Renal cortex interstitium (tissue), 15 donors: ENCODE measurements around the gene MDP1. TPM values are rescaled to one million over a fixed set of nuclear protein-coding genes. Genes with fewer than 3 reads are reported as not detected.

Source experiments
- DNase-seq, 11 donors: peaks; one replicate each; pipeline ENCODE4 v3.0.0-alpha.2; 2013; ENCODE audit warnings: low read depth in 9 of 11, low spot score in 4 of 11; ENCODE audit errors: extremely low read depth in 1 of 11
- long read RNA-seq, 16 experiments: transcript quantifications; one replicate each; lab custom pipeline, GENCODE V29; 2026
- polyA plus RNA-seq, 3 donors: library from polyadenylated mRNA; unstranded; fragments of 120-200 nt; gene quantifications; one replicate each; pipeline ENCODE4 v1.2.1, GENCODE V29; 2013; ENCODE audit not compliant: insufficient read length in 3 of 3

The MDP1 gene
- 10 to 100 TPM; 10.2 to 17.3 (median 13.5) TPM for polyA plus RNA-seq
- long read RNA-seq, donor 1, transcript MDP1-201 (6 exons, 730 nt) = major isoform, 9 of 13 reads
- long read RNA-seq, donor 1, partial matches to known transcripts = 0 of 13 reads
- long read RNA-seq, donor 1, other reads (novel, unspliced or antisense) = 0 of 13 reads
- long read RNA-seq, donor 2, partial matches to known transcripts = 0 of 6 reads
- long read RNA-seq, donor 2, other reads (novel, unspliced or antisense) = 0 of 6 reads
- long read RNA-seq, donor 3, transcript MDP1-201 (6 exons, 730 nt) = major isoform, 14 of 16 reads
- long read RNA-seq, donor 3, partial matches to known transcripts = 0 of 16 reads
- long read RNA-seq, donor 3, other reads (novel, unspliced or antisense) = 0 of 16 reads
- long read RNA-seq, donor 4, transcript MDP1-201 (6 exons, 730 nt) = major isoform, 11 of 16 reads
- long read RNA-seq, donor 4, partial matches to known transcripts = 0 of 16 reads
- long read RNA-seq, donor 4, other reads (novel, unspliced or antisense) = 0 of 16 reads
- long read RNA-seq, donor 5 = 0 reads
- long read RNA-seq, donor 6, transcript MDP1-201 (6 exons, 730 nt) = major isoform, 11 of 15 reads
- long read RNA-seq, donor 6, partial matches to known transcripts = 0 of 15 reads
- long read RNA-seq, donor 6, other reads (novel, unspliced or antisense) = 0 of 15 reads
- long read RNA-seq, donor 7, transcript MDP1-201 (6 exons, 730 nt) = major isoform, 22 of 24 reads
- long read RNA-seq, donor 7, partial matches to known transcripts = 0 of 24 reads
- long read RNA-seq, donor 7, other reads (novel, unspliced or antisense) = 0 of 24 reads
- long read RNA-seq, donor 8 = 0 reads
- long read RNA-seq, donor 9, partial matches to known transcripts = 0 of 7 reads
- long read RNA-seq, donor 9, other reads (novel, unspliced or antisense) = 0 of 7 reads
- long read RNA-seq, donor 10, transcript MDP1-201 (6 exons, 730 nt) = major isoform, 10 of 12 reads
- long read RNA-seq, donor 10, partial matches to known transcripts = 0 of 12 reads
- long read RNA-seq, donor 10, other reads (novel, unspliced or antisense) = 0 of 12 reads
- long read RNA-seq, donor 11, partial matches to known transcripts = 0 of 12 reads
- long read RNA-seq, donor 11, other reads (novel, unspliced or antisense) = 5 of 12 reads
- long read RNA-seq, donor 12, transcript MDP1-201 (6 exons, 730 nt) = major isoform, 5 of 9 reads
- long read RNA-seq, donor 12, partial matches to known transcripts = 0 of 9 reads
- long read RNA-seq, donor 12, other reads (novel, unspliced or antisense) = 0 of 9 reads
- long read RNA-seq, donor 13 = 0 reads
- long read RNA-seq, donor 14, transcript MDP1-201 (6 exons, 730 nt) = major isoform, 8 of 12 reads
- long read RNA-seq, donor 14, partial matches to known transcripts = 0 of 12 reads
- long read RNA-seq, donor 14, other reads (novel, unspliced or antisense) = 0 of 12 reads
- long read RNA-seq, donor 15, partial matches to known transcripts = 0 of 6 reads
- long read RNA-seq, donor 15, other reads (novel, unspliced or antisense) = 0 of 6 reads
- long read RNA-seq, donor 16, transcript MDP1-201 (6 exons, 730 nt) = major isoform, 25 of 29 reads
- long read RNA-seq, donor 16, partial matches to known transcripts = 0 of 29 reads
- long read RNA-seq, donor 16, other reads (novel, unspliced or antisense) = 0 of 29 reads

- DNase-seq = peak; percentile 67 to 88 (median 79)
These were observed at the start of gene MDP1 for GRCh38 chr14:24215495-24216344. Gene MDP1, minus strand, starts transcription at chr14:24216066. Its CDS starts 111 bp downstream, at chr14:24215955.

- no peak for DNase-seq
These were observed 48.4 kb upstream of the MDP1 start for GRCh38 chr14:24264298-24264697.

- no peak for DNase-seq
These were observed 48.0 kb upstream of the MDP1 start for GRCh38 chr14:24263848-24264247.

- DNase-seq = no peak
These were observed 47.2 kb upstream of the MDP1 start, which contains the start of gene TGM1 for GRCh38 chr14:24262821-24263733. Gene TGM1, minus strand, starts transcription at chr14:24263177. Its CDS starts 825 bp downstream, at chr14:24262352.

GRCh38 chr14:24261969-24262327 lies 46.1 kb upstream of the MDP1 start:
- DNase-seq = no peak

- no peak for DNase-seq
These were observed 45.5 kb upstream of the MDP1 start for GRCh38 chr14:24261256-24261968.

- DNase-seq = no peak
These were observed 44.9 kb upstream of the MDP1 start for GRCh38 chr14:24260780-24261157.

GRCh38 chr14:24260026-24260779 lies 44.3 kb upstream of the MDP1 start:
- no peak for DNase-seq

GRCh38 chr14:24259282-24260025 lies 43.6 kb upstream of the MDP1 start:
- DNase-seq = peak in 1 of 11 donors; percentile 5

GRCh38 chr14:24258548-24259265 lies 42.8 kb upstream of the MDP1 start:
- no peak for DNase-seq

GRCh38 chr14:24258119-24258518 lies 42.3 kb upstream of the MDP1 start:
- DNase-seq = no peak

GRCh38 chr14:24256960-24257359 lies 41.1 kb upstream of the MDP1 start:
- no peak for DNase-seq

- no peak for DNase-seq
These were observed 40.3 kb upstream of the MDP1 start for GRCh38 chr14:24255931-24256711.
